Progenitor cell of endocrine pancreas (in vitro differentiated cells): Measurements from ENCODE around the gene WWC1. TPM values are rescaled to one million over a fixed set of nuclear protein-coding genes. Genes with fewer than 3 reads are reported as not detected.

ENCODE experiments used
- DNase-seq: peaks from one replicate; pipeline ENCODE4 v3.0.0; 2021; ENCODE audit warnings: low spot score; ENCODE audit not compliant: unreplicated experiment
- H3K27ac Mint-ChIP-seq: 2 replicates; pipeline ENCODE4 v1.8.0; 2021; ENCODE audit warnings: mild to moderate bottlenecking, moderate library complexity, mixed read lengths
- H3K27me3 Mint-ChIP-seq: 2 replicates; pipeline ENCODE4 v1.8.0; 2021; ENCODE audit warnings: mixed read lengths
- H3K36me3 Mint-ChIP-seq: 2 replicates; pipeline ENCODE4 v1.8.0; 2022; ENCODE audit warnings: mixed read lengths; ENCODE audit not compliant: insufficient read depth
- H3K4me1 Mint-ChIP-seq: 2 replicates; pipeline ENCODE4 v1.8.0; 2021; ENCODE audit warnings: low read depth, mixed read lengths
- H3K4me3 Mint-ChIP-seq: 2 replicates; pipeline ENCODE4 v1.8.0; 2021; ENCODE audit warnings: low read depth, mild to moderate bottlenecking, moderate library complexity, mixed read lengths
- H3K9me3 Mint-ChIP-seq: 2 replicates; pipeline ENCODE4 v1.8.0; 2021; ENCODE audit warnings: low read depth, mixed read lengths
- CTCF ChIP-seq: fragments of 200-600 bp; sonication (generic); IDR thresholded peaks from one replicate; pipeline ENCODE4 v1.5.0; 2021; ENCODE audit warnings: antibody characterized with exemption, mild to moderate bottlenecking; ENCODE audit not compliant: unreplicated experiment
- total RNA-seq: library from RNA; stranded (reverse); gene quantifications from 2 replicates; pipeline ENCODE4 v1.2.1, GENCODE V29; 2021

WWC1 gene
- total RNA-seq, 1 donor from 2014 or later = 62.3 TPM

DNA sequence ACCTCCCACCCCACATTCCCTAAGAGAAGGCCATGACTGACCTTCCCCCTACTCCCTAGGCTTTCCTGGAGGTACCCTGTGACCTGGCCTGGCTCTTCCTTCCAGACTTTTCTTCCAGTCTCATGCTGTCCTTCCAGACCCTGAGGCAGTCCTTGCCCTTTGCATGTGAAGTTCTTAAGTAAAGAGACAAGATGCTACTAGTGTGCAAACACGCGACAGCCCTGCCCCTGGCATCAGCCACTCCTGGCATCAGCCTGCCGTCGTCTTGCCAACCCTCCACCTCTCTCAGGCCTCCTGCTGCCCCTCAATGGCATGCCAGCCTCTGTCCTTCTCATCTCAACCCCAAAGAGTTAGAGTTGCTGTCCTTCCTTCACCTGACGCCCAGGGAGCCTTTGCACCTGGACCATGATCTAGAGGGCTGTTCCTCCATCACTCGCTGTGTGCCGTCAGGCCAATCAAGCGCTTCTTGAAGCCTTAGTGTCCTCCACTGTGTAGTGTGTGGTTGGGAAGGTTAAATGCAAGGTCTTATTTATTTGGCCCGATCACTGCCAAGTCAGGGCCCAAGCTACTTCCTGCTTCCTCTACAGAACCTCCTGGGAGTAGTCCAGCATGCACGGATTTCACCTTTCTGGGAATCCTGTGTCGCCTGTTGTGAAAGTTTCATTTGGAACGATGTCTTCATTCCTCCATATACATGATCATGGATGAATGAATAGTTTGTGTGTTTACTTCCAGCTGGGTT is 61.9 kb downstream of the WWC1 start:
- no peaks in the 10 kb centered on the region for H3K9me3 Mint-ChIP-seq
- no peak for TF ChIP-seq CTCF
- H3K4me3 Mint-ChIP-seq = no peak overlapping the region
- no peaks in the 10 kb centered on the region for H3K27me3 Mint-ChIP-seq
- H3K27ac Mint-ChIP-seq = peak overlapping the region; percentile 53
- no peaks in the 10 kb centered on the region for H3K36me3 Mint-ChIP-seq
- no peak for DNase-seq
- H3K4me1 Mint-ChIP-seq = peaks cover 43% of the 10 kb centered on the region

DNA sequence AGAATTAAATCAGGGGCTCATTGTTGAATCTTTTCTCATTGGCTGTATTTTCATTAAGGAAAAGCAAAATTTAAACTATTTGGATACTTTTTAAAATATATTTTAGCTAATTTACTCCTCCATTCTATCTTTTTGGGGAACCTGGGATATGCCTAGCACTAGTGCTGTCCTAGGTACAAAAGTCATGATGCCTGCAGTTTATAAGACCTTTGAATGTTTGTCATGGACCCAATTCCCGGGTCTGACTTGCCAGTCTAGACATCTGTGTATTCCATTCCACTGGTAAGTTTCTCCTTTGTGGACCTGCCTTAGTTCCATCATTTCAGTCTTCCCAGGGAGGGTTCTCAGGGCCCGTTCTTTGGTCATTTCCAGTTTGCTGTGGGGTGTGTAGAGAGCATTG is 63.0 kb downstream of the WWC1 start:
- peak overlapping the region; percentile 43 for H3K27ac Mint-ChIP-seq
- no peaks in the 10 kb centered on the region for H3K36me3 Mint-ChIP-seq
- no peak overlapping the region for H3K4me3 Mint-ChIP-seq
- no peaks in the 10 kb centered on the region for H3K27me3 Mint-ChIP-seq
- peaks cover 33% of the 10 kb centered on the region for H3K4me1 Mint-ChIP-seq
- no peak for DNase-seq
- H3K9me3 Mint-ChIP-seq = no peaks in the 10 kb centered on the region
- TF ChIP-seq CTCF = no peak

GRCh38 chr5:168356171-168356570 is 64.7 kb downstream of the WWC1 start:
- no peak for TF ChIP-seq CTCF
- peaks cover 37% of the 10 kb centered on the region for H3K4me1 Mint-ChIP-seq
- H3K4me3 Mint-ChIP-seq = no peak overlapping the region
- DNase-seq = no peak
- no peaks in the 10 kb centered on the region for H3K36me3 Mint-ChIP-seq
- no peaks in the 10 kb centered on the region for H3K9me3 Mint-ChIP-seq
- no peaks in the 10 kb centered on the region for H3K27me3 Mint-ChIP-seq
- no peak overlapping the region for H3K27ac Mint-ChIP-seq

- H3K9me3 Mint-ChIP-seq = no peaks in the 10 kb centered on the region
- H3K36me3 Mint-ChIP-seq = no peaks in the 10 kb centered on the region
- H3K4me3 Mint-ChIP-seq = no peak overlapping the region
- H3K27me3 Mint-ChIP-seq = no peaks in the 10 kb centered on the region
- peak overlapping the region; percentile 1 for H3K27ac Mint-ChIP-seq
- TF ChIP-seq CTCF = no peak
- H3K4me1 Mint-ChIP-seq = peaks cover 36% of the 10 kb centered on the region
- no peak for DNase-seq
These were observed 65.1 kb downstream of the WWC1 start for GRCh38 chr5:168356592-168356991.

DNA sequence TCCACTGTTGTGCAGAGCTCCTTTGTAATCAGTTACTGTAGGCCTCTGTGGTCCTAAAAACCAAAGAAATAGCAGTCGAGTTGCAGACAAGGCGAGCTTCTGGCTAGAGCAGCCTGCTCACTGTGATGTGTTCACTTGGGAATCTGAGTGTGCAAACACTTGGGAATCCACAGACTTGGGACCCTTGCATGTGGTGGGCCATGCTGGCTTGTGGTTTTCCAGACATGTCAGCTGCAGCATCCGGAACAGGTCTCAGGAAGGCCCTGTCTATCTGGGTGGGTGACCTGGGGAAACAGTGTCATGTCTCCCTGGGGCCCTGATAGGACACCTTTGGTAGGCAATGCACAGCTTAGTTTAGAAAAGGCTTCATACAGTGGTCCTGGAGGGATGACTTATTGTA is 66.4 kb downstream of the WWC1 start:
- Mint-ChIP-seq H3K4me1 (peaks cover 37% of the 10 kb centered on the region), H3K9me3 (no peaks in the 10 kb centered on the region), H3K27me3 (no peaks in the 10 kb centered on the region), H3K36me3 (no peaks in the 10 kb centered on the region), H3K27ac (peak overlapping the region; percentile 49), H3K4me3 (no peak overlapping the region)
- no peak for TF ChIP-seq CTCF
- DNase-seq = no peak
